Endodermal cell (in vitro differentiated cells): ENCODE measurements around the gene ANLN. TPM values are rescaled to one million over a fixed set of nuclear protein-coding genes. Genes with fewer than 3 reads are reported as not detected.

ENCODE experiments used
- DNase-seq: peaks from one replicate; pipeline ENCODE4 v3.0.0-alpha.2; 2017
- H3K27ac ChIP-seq: 2 replicates; pipeline ENCODE4 v1.5.1; 2013; ENCODE audit warnings: mild to moderate bottlenecking, low read depth, low read length, moderate library complexity
- H3K27me3 ChIP-seq: 2 replicates; pipeline ENCODE4 v1.6.1; 2013; ENCODE audit warnings: mild to moderate bottlenecking, low read length, moderate library complexity; ENCODE audit not compliant: insufficient read depth, control insufficient read depth, poor library complexity, severe bottlenecking
- H3K36me3 ChIP-seq: 2 replicates; pipeline ENCODE4 v1.7.0; 2013; ENCODE audit warnings: mild to moderate bottlenecking, low read length, moderate library complexity; ENCODE audit not compliant: control insufficient read depth, insufficient read depth
- H3K4me1 ChIP-seq: one replicate; pipeline ENCODE4 v1.7.0; 2013; ENCODE audit warnings: low read length; ENCODE audit not compliant: control insufficient read depth, insufficient read depth
- H3K4me3 ChIP-seq: 2 replicates; pipeline ENCODE4 v1.5.1; 2013; ENCODE audit warnings: mild to moderate bottlenecking, low read length, moderate library complexity
- H3K9ac ChIP-seq: 2 replicates; pipeline ENCODE4 v1.6.1; 2013; ENCODE audit warnings: mild to moderate bottlenecking, low read length, moderate library complexity; ENCODE audit not compliant: poor library complexity, severe bottlenecking; ENCODE audit errors: extremely low read depth
- H3K9me3 ChIP-seq: 2 replicates; pipeline ENCODE4 v1.6.1; 2013; ENCODE audit warnings: mild to moderate bottlenecking, low read length, moderate library complexity; ENCODE audit not compliant: control insufficient read depth
- H3K27ac Mint-ChIP-seq: 2 replicates; pipeline ENCODE4 v1.8.0; 2020; ENCODE audit warnings: mixed read lengths
- H3K27me3 Mint-ChIP-seq: 2 replicates; pipeline ENCODE4 v1.8.0; 2021; ENCODE audit warnings: mild to moderate bottlenecking, mixed read lengths; ENCODE audit not compliant: insufficient read depth
- H3K36me3 Mint-ChIP-seq: 2 replicates; pipeline ENCODE4 v1.8.0; 2020; ENCODE audit warnings: low read depth, mixed read lengths
- H3K4me1 Mint-ChIP-seq: 2 replicates; pipeline ENCODE4 v1.8.0; 2020; ENCODE audit warnings: mixed read lengths
- H3K4me3 Mint-ChIP-seq: 2 replicates; pipeline ENCODE4 v1.8.0; 2020; ENCODE audit warnings: mild to moderate bottlenecking, moderate library complexity, mixed read lengths
- H3K9me3 Mint-ChIP-seq: 2 replicates; pipeline ENCODE4 v1.8.0; 2020; ENCODE audit warnings: mild to moderate bottlenecking, mixed read lengths
- CTCF ChIP-seq: fragments of 200-600 bp; sonication (generic); conservative IDR thresholded peaks from 2 replicates; pipeline ENCODE4 v1.5.0; 2021; ENCODE audit warnings: antibody characterized with exemption, mild to moderate bottlenecking
- WGBS, 2 experiments: methylation state at CpG; one replicate each; pipeline versions ENCODE4 v1.1.5 to v1.1.7; 2013; ENCODE audit warnings: missing lambda C conversion rate in 2 of 2, mixed read lengths in 1 of 2; ENCODE audit not compliant: insufficient coverage in 1 of 2, insufficient read length in 1 of 2; 5-methylcytosine and 5-hydroxymethylcytosine counted together
- total RNA-seq, 2 donors: library from RNA; stranded (reverse); fragmentation: NEBNext Ultra II Directional in 1 of 2; extraction: Animal tissue kit (Norgen Biotek cat#: 25700) in 1 of 2; gene quantifications; 2 replicates in 1 of 2; 3 replicates in 1 of 2; pipeline ENCODE4 v1.2.1, GENCODE V29; 2021

ANLN gene
- total RNA-seq, 2 donors from 2014 or later = 78.6 to 138 TPM

GRCh38 chr7:36459236-36459960 lies 69.7 kb downstream of the ANLN start:
- 73 to 87% methylated on average over 10 to 12 of the region's 12 CpGs for WGBS, 2 experiments
- Mint-ChIP-seq H3K27ac (peak overlapping the region; percentile 89), H3K36me3 (peaks cover 8% of the 10 kb centered on the region)

GRCh38 chr7:36460811-36461429 lies 71.3 kb downstream of the ANLN start:
- DNase-seq = no peak
- H3K9me3 Mint-ChIP-seq = peaks cover 8% of the 10 kb centered on the region
- Histone ChIP-seq H3K4me1 (peaks cover 18% of the 10 kb centered on the region), H3K9me3 (peaks cover 17% of the 10 kb centered on the region), H3K27me3 (no peaks in the 10 kb centered on the region), H3K9ac (no peak overlapping the region), H3K4me3 (no peak overlapping the region), H3K36me3 (no peaks in the 10 kb centered on the region), H3K27ac (no peak overlapping the region)
- H3K27ac Mint-ChIP-seq = no peak overlapping the region
- no peak overlapping the region for H3K4me3 Mint-ChIP-seq
- 95 to 98% methylated on average over 6 to 8 of the region's 8 CpGs for WGBS, 2 experiments
- no peaks in the 10 kb centered on the region for H3K36me3 Mint-ChIP-seq
- H3K27me3 Mint-ChIP-seq = no peaks in the 10 kb centered on the region
- H3K4me1 Mint-ChIP-seq = peaks cover 36% of the 10 kb centered on the region
- TF ChIP-seq CTCF = no peak

More at GRCh38 chr7:36459236-36459960, 69.7 kb downstream of the ANLN start:
- peak; percentile 68 for DNase-seq
- Histone ChIP-seq H3K4me1 (peaks cover 18% of the 10 kb centered on the region), H3K27ac (no peak overlapping the region), H3K9ac (peak overlapping the region; percentile 52), H3K4me3 (peak overlapping the region; percentile 36), H3K27me3 (no peaks in the 10 kb centered on the region), H3K9me3 (peaks cover 6% of the 10 kb centered on the region), H3K36me3 (peaks cover 10% of the 10 kb centered on the region)
- peaks cover 38% of the 10 kb centered on the region for H3K4me1 Mint-ChIP-seq
- H3K27me3 Mint-ChIP-seq = no peaks in the 10 kb centered on the region
- no peak for TF ChIP-seq CTCF
- no peaks in the 10 kb centered on the region for H3K9me3 Mint-ChIP-seq
- peak overlapping the region; percentile 7 for H3K4me3 Mint-ChIP-seq

GRCh38 chr7:36462551-36463137 lies 73.0 kb downstream of the ANLN start:
- WGBS, 2 experiments = 94 to 100% methylated on average over 1 to 6 of the region's 6 CpGs
- Mint-ChIP-seq H3K36me3 (peaks cover 6% of the 10 kb centered on the region), H3K27ac (no peak overlapping the region), H3K27me3 (no peaks in the 10 kb centered on the region), H3K9me3 (peaks cover 17% of the 10 kb centered on the region), H3K4me3 (no peak overlapping the region), H3K4me1 (peaks cover 19% of the 10 kb centered on the region)
- Histone ChIP-seq H3K9me3 (peaks cover 24% of the 10 kb centered on the region), H3K36me3 (no peaks in the 10 kb centered on the region), H3K27ac (no peak overlapping the region), H3K4me1 (peaks cover 13% of the 10 kb centered on the region), H3K4me3 (no peak overlapping the region), H3K9ac (no peak overlapping the region), H3K27me3 (no peaks in the 10 kb centered on the region)
- no peak for TF ChIP-seq CTCF
- no peak for DNase-seq
